ENCODE measurements around the gene SBNO2. TPM values are rescaled to one million over a fixed set of nuclear protein-coding genes. Genes with fewer than 3 reads are reported as not detected.

SBNO2 gene
- polyA plus RNA-seq, 1 of the 3 experiments (the other 2 are of a cell fraction) = 18.3 TPM

GRCh38 chr19:1149259-1150045, 24.6 kb downstream of the SBNO2 start:
- no peak for DNase-seq
- H3K9me2 ChIP-seq = no peaks in the 10 kb centered on the region
- H3K27me3 ChIP-seq (ENCODE audit: insufficient read depth) = no peaks in the 10 kb centered on the region
- no peak overlapping the region for H3K4me3 ChIP-seq (ENCODE audit: low read depth in 2 of 2, low read length in 1 of 2)
- WGBS (ENCODE audit: low lambda C conversion rate) = 97% methylated on average over 20 of the region's 39 CpGs
- no peak overlapping the region for H3K27ac ChIP-seq (ENCODE audit: low read depth in 2 of 2, low read length in 1 of 2)
- peaks cover 0 to under 1% of the 10 kb centered on the region in 2 experiments; a peak in 1 of 4 replicates for H3K4me1 ChIP-seq (ENCODE audit: control insufficient read depth in 1 of 2, insufficient read depth in 2 of 2, low read depth in 1 of 2, low read length in 1 of 2)
- no peaks in the 10 kb centered on the region for H3F3A ChIP-seq (replicated peaks; ENCODE audit: insufficient read depth)
- ChIA-PET CTCF (no interaction called here), POLR2A (no interaction called here)
- no peaks in the 10 kb centered on the region for H3K9me3 ChIP-seq
- H3K4me2 ChIP-seq = no peak overlapping the region
- TF ChIP-seq GATA2 (CRISPR knock-in tag; IDR thresholded peaks at IDR 0.05) (no peak), USF1 (IDR thresholded peaks at IDR 0.05; ENCODE audit: borderline replicate concordance, low read depth) (no peak), REST (IDR thresholded peaks at IDR 0.05; ENCODE audit: low read depth, low read length) (no peak), FOSL2 (IDR thresholded peaks at IDR 0.05; ENCODE audit: borderline replicate concordance, low read depth) (no peak), MXI1 (IDR thresholded peaks at IDR 0.05; ENCODE audit: low read depth, low read length) (no peak), ZBTB33 (IDR thresholded peaks at IDR 0.05; ENCODE audit: borderline replicate concordance, low read depth) (no peak), EP300 (IDR thresholded peaks at IDR 0.05; ENCODE audit: borderline replicate concordance in 1 of 2, low read depth in 1 of 2, low read length in 1 of 2) (no peak), PBX3 (IDR thresholded peaks at IDR 0.05) (no peak), FOXM1 (IDR thresholded peaks at IDR 0.05; ENCODE audit: low read depth) (no peak), NFIC (IDR thresholded peaks at IDR 0.05; ENCODE audit: borderline replicate concordance) (no peak), RXRA (IDR thresholded peaks at IDR 0.05; ENCODE audit: borderline replicate concordance, low read depth) (no peak), CHD2 (IDR thresholded peaks at IDR 0.05; ENCODE audit: low read length, partially characterized antibody) (no peak), SIN3A (IDR thresholded peaks at IDR 0.05; ENCODE audit: borderline replicate concordance, low read depth, low read length) (no peak), MAX (IDR thresholded peaks at IDR 0.05; ENCODE audit: low read depth) (no peak), TCF12 (IDR thresholded peaks at IDR 0.05) (no peak), RAD21 (IDR thresholded peaks at IDR 0.05; ENCODE audit: low read length) (no peak)
- peaks cover 3% of the 10 kb centered on the region; the same call in 1 of the 2 replicates for H4K20me1 ChIP-seq (ENCODE audit: insufficient read depth)
- no peak overlapping the region for H2AFZ ChIP-seq (ENCODE audit: low read depth)
- H3K36me3 ChIP-seq (replicated peaks in 1 of 2; ENCODE audit: control insufficient read depth in 1 of 2, insufficient read depth in 2 of 2, low read length in 1 of 2) = peaks cover 0 to 10% of the 10 kb centered on the region in 2 experiments
- H3K79me2 ChIP-seq (ENCODE audit: insufficient read depth) = no peaks in the 10 kb centered on the region; the same call in 1 of the 2 replicates
- H3K9ac ChIP-seq = no peak overlapping the region

All from SK-N-SH (cell line).